GM21360 (cell line): ENCODE results near the gene PRR14L.

Experiments used
- ATAC-seq: cut with Tn5 transposase; IDR thresholded peaks from one replicate; pipeline ENCODE4 v1.9.1; 2021; ENCODE audit warnings: mild to moderate bottlenecking, moderate library complexity; ENCODE audit not compliant: unreplicated experiment

Gene PRR14L

GRCh38 chr22:31647066-31647465, 102.9 kb downstream of the PRR14L start:
- ATAC-seq, result no peak

DNA sequence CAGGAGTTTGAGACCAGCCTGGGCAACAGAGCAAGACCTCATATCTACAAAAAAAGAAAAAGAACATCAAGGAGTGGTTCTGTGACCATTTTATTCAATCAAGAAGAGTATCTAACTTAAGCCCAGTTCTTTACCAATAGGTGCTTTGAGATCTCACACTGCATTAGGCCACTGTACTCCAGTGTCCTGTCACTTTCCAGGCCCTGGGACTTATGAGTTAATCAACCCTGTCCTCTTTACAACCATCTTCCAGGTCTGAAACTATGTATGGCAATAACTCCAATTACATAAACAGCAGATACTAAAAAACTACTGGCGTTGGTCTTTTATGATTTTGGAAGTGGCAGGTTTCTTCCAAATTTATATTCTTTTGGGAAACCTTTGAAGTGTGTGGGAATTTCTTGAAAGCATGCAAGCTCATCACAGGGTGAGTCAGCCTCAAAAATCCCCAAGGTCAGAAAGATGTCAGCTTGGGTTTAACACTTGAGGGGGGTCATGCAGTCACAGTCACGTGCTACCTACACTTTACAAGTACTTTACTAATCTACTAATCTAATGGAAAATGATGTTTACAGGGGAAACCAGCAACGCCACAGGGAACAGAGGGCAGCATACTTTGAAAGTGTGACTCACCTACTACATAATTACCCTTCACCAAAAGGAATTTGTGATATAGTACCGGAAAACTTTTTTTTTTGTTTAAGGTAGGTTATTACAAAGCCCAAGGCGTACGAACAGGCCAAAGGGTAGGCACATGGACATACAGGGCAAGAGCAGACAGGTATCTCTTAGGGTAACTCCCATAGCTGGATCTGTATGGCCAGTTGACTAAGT, 103.5 kb downstream of the PRR14L start:
- no peak for ATAC-seq

- ATAC-seq, result no peak
Measured at GRCh38 chr22:31639436-31640039, 110.4 kb downstream of the PRR14L start.

DNA sequence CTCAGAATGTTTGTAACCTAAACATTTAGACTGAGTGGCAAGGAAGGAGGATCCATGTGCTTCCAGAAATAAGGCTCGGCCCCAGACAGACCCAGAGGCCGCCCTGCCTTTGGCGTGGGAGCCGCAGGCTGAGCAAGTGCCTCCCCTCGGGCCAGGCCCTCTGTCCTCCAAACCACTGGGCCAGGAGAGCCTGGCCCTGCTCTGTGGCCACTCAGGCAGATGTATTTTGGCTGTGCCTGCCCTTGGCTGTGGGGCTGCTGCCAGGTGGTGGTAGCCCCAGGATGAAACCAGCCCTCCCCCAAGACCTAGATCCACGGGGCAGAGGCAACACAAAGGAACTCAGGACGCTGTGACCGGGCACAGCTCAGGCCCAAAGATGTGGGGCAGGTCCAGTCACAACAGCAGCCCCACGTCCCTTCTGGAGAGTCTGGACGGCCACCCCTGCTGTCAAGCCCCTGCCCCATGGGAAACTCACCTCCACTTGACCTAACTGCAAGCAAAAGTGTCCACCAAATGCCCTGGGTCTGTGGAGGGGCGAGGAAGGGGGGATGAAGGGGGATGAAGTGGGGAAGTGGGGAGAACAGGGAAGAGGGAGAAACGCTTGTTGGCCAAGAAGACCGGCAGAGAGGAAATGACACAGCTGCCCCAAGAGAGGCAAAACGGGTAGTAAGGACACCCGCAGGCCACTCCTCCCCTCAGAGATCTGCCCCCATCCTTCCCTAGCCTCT, 111.9 kb downstream of the PRR14L start:
- ATAC-seq, result peak; percentile 4

GRCh38 chr22:31637447-31637890, 112.5 kb downstream of the PRR14L start:
- ATAC-seq, result peak; percentile 45

- no peak for ATAC-seq
Measured at GRCh38 chr22:31635638-31636306, 114.2 kb downstream of the PRR14L start.

- ATAC-seq, result no peak
Measured at GRCh38 chr22:31631436-31631835, 118.5 kb downstream of the PRR14L start.
